OCI-M2 (cell line): Measurements from ENCODE around the gene FDXACB1.
A peak's percentile ranks its signal among the peaks of the same experiment; 100 is the strongest.

Experiments
- DNase-seq: peaks from one replicate; lab custom pipeline; 2025; ENCODE audit not compliant: unreplicated experiment; lab: John Stamatoyannopoulos, UW

Gene FDXACB1, protein sequence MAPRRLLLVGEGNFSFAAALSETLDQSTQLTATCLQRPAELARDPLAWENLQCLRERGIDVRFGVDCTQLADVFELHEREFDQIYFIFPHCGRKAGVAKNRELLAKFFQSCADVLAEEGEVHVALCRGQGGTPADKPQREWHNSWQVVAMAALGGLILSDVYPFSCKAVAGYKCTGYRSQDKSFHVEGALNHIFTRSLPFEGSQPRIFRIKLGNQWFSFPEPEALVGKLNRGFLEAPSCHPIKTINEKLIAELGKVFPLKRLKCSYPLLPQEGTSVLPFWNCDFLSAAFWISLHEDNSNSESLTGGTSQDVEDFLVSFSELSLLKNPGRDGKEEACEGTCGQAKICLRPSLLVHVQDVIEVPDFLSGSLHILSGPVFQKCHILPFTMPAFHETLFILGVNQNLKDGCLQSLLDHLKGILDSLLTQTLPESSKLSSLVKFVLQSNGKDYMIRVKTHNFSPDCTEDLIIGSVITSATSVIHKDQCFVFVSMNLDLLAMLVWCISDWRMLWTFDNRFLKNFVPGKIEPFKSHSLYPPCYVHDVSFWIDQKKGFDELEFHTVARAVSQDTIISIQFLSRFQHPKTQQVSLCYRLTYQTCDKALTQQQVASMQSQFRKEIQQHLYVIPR

DNA sequence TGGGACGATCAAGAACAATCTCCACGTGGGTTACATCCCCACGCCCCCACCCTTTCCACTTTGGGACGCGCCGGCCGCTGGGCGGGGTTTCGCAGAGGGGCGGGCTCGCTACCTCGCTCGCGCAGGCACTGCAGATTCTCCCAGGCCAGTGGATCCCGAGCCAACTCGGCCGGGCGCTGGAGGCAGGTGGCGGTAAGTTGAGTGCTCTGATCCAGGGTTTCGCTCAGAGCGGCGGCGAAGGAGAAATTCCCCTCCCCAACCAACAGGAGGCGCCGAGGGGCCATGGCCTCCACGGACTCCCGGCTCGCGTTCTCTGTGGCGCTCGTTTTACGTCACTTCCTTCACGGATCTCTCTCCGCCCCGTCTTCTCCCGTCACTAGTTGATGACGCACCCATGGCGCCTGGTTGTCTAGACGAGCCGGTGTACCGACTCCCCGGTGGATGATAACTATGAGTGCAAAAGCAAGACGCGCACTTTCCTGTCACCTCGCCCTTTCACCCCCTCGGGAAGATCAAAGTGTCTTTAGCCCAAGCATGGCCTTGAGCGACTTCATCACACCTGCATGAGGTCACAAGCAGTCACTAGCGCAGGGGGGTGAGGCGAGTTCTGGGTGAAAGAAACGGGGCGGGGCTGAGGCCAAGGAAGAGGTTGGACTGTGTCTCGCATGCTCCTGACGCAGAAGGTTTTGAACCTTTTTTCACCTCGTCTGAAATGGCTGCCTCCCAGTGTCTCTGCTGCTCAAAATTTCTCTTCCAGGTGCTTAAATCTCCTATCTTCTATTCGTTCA, at the start of gene FDXACB1, which contains the start of gene CFAP68:
FDXACB1 (minus strand) TSS at position 317 of the 788 bp plus-strand sequence; CDS start at position 284, 33 bp downstream.
CFAP68 (plus strand) TSS at position 693 of the 788 bp plus-strand sequence; CDS start at position 713, 20 bp downstream.
- DNase-seq: peak; percentile 67

DNA sequence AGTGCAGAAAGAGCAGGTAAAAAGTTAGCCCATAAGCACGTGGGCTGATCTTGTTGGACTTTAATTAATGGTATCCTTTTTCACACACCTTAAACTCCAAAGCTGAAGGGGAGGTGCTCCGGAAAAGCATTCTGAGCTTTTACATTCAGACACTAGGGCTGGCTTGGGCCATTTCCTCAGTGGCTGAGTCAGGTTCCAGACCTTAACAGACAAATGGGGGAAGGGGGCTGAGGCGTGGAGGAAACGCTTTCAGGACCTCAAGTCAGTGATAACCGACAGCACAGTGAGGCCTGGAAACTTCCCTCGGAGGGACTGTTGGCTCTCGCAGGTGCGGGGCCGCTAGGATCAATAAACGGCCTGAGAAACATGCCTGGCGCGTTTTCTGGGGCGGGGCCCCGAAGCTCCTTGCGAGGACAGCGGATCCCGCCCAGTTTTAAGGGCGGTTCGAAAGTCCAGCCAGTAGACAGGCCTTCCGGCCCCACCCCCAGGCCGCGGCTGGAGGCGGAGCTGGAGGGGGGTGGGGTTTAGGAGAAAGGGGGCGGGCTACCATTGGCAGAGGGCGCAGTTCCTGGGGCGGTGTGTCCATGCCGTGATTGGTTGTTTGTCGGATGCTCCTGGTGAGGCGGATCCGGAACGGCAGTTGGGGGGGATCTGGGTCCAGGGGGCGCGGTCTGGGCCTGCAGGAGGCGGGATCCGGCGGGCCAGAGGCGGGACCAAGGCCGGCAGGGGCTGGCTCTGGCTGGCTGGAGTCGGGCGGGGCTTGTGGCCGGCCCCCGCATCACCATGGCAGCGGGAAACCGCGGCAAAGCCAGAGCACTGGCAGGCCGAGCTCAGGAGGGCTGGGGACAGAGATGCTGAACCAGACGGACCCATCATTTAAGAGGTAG, 47.8 kb upstream of the FDXACB1 start:
- DNase-seq: peak; percentile 71

DNA sequence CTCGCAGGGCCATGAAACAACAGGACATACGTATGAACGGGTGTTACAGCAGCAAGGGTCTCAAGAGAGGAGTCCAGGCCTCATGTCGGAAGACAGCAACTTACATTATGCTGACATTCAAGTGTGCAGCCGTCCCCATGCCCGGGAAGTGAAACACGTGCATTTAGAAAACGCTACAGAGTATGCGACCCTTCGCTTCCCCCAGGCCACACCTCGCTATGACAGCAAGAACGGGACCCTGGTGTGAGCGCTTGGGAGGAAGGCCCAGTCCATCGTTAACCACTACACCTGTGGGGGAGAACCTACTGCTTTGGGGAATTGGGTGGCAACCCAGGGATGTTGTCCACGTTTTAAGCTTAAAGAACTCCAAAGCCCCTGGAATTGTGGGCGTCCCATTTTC, 47.0 kb upstream of the FDXACB1 start:
- DNase-seq: no peak

DNA sequence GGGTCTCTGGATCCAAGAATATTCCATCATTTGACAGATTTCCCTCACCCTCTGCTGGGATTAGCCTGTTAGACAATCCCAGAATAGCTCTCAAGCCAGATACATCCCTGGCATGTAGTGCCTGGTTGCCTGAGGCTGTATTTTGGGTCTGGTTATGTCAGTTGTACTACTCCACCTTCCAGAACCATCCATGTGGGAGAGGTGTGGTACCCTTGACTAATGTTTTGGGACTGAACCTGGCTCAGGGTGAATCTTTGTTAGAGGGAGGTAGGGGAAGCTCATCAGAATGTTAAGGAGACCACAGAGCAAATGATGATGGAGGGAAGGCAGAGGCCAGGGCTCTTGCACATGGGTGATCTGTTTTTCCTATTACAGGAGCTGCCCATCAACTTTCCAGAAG, 45.0 kb upstream of the FDXACB1 start:
- DNase-seq: no peak

DNA sequence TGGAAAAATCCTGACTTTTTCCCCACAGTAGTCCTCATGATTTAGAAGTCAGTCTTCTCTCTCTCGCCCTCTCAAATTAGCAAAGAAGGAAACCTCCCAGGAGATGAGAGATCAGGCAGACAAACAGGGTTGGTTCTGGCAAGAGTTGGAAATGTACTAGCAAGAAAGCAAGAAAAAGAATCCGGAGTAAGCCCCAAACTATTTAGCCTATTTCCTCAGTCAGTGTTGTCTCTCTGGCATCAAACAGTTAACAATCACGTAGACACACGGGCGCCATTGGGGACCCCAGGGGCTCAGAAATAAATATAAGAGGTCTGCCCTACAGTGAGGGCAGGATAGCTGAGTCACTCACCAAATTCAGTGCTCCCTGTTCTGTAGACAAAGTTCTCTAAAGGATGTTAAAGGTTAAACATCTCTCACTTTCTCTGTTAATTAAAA, 44.4 kb upstream of the FDXACB1 start:
- DNase-seq: no peak

DNA sequence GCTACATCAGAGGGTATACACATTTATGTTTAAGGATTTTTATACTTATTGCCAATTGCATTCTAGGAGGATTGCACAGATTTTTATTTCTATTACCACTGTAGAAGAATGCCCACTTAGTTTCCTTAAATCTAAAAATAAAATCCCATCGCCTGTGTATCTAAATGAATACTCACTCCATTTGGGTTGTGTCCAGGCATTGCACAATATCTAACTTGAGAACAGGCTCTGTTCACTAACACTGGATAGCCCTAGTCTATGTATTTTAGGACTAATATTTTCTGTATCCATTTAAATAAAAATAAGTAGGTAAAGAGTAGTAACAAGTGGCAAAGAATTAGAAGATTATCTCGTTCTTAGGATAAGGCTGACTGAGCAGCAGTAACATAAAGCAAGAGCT, 43.8 kb upstream of the FDXACB1 start:
- DNase-seq: no peak

DNA sequence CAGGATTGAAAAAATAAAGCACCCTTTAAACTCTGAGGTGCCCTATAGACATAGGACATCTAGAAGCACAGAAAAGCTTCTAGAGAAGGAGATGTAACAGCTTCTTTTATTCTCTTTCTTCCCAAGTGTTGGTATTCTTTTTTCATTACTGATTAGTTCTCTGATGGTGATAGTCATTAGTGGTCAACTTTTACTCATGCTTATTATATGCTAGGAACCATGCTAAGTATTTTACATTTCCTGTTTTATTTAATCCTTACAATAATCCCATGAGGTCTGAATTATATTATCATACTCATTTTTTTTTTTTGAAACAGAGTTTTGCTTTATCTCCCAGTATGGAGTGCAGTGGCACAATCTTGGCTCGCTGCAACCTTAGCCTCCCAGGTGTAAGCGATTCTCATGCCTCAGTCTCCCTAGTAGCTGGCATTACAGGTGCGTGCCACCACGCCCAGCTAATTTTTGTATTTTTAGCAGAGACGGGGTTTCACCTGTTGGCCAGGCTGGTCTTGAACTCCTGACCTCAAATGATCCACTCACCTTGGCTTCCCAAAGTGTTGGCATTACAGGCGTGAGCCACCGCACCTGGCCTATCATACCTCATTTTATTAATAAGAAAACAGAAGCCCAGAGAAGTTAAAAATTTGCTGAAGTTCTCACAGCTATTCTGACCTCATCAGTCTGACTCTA, 42.7 kb upstream of the FDXACB1 start:
- DNase-seq: no peak

DNA sequence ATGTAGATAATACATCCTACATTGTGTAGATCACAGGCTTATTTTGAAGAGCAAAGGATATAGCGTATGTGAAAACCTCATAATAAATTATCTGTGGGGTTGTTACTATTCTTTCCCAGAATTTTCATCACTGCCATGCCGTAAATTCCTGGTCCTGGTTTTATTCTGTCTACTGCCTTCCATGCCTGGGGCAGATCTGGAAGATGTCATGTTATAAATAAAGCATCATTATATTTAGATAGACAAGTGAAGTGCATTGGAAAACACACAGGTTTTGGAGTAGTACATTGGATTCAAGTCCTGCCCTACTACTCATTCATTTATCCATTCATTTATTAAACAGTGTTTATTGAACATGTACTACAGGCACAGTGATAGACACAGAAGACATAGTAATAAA, 41.9 kb upstream of the FDXACB1 start:
- no peak for DNase-seq

DNA sequence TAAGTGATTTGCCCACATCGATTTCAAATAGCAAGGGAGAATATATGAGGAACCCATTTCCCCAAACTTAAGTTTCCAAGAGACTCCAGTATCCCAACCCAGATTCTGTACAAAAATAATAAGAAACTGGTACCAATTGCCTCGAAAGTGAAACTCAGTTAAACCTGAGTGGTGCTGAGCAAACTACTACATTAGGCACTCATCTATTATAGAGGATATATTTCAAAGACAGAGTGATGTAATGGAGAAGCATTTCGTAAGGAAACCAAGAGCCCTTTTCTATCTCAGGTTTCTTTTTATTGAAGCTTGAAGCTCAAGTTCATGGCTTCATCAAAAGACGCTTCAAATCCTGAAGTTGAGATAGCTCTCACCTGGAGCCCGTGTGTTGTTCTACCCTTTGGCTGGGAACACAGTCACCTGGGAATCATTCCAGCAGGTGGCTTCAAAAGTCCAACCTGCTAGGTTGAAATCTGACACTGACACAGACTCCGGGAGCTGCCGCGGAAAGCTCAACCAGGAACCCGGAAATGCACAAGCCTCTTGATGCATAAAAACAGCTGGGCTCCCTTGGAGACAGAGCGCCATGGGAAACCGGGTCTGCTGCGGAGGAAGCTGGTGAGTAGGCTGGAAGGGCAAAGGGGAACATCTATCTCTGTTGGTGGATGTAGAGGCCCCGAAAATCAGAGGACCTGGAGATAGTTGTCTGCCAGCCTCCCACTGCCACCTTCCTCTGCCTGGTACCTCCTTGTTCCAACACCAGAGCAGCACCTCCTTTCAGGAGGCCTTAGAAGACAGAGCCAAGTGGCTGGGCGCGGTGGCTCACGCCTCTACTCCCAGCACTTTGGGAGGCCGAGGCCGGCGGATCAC, 39.7 kb upstream of the FDXACB1 start, which contains the start of gene C11orf52:
C11orf52 (plus strand) TSS at position 524 of the 867 bp plus-strand sequence; CDS start at position 584, 60 bp downstream.
- DNase-seq: no peak

DNA sequence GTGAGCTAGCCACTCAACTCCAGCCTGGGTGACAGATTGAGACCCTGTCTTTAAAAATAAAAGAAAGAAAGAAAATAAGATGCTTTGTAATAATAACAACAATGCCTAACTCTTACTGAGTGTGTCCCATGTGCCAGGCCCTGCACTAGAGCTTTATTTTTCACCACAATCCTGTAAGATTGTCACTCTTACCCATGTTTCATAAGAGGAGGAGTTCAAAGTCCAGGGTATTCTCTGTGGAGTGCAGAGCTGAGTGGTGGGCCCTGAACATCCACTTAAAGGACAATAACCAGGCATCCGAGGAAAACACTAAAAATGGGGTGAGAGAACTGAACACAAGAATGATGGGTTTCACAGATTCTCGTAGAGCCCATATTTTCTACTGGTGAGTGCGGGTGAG, 38.8 kb upstream of the FDXACB1 start:
- DNase-seq: no peak

DNA sequence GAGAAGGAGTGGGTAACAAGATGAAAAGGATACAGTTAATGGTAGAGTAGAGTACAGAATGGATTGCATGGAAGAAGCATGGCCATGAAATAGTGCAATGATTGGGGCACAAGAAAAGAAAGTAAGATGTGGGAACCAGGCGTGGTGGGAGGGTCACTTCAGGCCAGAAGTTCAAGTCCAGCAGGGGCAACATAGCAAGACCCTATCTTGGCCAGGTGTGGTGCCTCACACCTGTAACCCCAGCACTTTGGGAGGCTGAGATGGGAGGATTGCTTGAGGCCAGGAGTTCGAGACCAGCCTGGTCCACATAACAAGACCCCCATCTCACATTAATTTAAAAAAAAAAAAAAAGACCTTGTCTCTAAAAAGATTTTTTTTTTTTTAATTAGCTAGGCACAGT, 38.3 kb upstream of the FDXACB1 start:
- no peak for DNase-seq

DNA sequence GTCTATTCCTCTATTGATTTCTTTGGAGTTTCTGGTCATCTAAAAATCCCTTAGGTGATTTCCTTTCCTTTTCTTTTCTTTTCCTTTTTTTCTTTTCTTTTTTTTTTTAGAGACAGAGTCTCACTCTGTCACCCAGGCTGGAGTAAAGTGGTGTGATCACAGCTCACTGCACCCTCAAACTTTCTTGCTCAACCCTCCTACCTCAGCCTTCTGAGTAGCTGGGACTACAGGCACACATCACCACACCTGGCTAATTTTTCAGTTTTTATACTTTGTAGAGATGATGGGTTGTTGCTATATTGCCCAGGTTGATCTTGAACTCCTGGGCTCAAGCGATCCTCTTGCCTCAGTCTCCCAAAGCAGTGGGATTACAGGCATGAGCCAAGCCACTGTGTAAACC, 37.8 kb upstream of the FDXACB1 start:
- DNase-seq: no peak

DNA sequence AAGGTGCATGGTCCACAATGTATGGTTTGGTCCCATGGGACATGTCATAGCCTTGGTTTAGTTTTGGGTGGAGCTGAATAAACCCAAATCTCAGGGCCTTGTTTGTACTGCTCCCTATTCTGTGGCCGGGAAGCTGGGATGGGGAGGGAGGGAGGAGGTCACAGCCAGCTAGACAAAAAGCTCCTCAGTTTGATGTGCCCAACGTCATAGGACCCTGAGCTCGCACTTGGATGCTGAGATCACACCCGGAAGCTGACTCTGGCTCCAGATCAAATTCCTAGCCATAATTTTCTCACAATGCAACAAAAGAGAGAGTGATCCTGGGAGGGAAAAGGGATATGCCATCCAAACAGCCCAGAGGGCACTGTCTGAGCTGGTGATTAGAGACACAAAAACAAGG, 35.0 kb upstream of the FDXACB1 start:
- no peak for DNase-seq

DNA sequence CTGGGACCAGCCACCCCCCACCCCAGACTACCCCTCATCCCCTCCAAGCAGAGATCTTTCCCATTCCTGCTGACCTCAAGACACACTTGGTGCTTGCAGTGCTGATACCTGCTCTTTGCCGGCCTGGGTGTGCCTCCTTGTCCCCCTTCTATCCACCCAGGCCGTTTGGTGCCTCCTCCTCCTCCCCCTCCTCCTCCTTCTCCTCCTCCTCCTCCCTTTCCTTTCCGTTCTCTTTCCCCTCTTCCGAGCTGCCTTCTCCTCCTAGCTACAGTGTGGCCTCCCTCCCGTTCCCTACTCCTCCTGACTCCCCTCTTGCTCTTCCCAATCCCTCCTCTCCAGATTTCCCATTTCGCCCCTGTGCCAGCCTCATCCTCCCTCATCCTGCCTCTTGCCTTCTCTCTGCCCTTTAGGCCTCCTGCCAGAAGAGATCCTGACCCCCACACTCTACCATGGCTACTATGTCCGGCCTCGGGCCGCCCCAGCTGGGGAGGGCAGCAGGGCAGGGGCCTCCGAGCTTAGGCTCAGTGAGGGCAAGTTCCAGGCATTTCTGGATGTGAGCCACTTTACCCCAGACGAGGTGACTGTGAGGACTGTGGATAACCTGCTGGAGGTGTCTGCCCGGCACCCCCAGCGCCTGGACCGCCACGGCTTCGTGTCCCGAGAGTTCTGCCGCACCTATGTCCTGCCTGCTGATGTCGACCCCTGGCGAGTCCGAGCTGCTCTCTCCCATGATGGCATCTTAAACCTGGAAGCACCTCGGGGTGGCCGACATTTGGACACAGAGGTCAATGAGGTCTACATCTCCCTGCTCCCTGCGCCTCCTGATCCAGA, 34.3 kb upstream of the FDXACB1 start:
- no peak for DNase-seq

DNA sequence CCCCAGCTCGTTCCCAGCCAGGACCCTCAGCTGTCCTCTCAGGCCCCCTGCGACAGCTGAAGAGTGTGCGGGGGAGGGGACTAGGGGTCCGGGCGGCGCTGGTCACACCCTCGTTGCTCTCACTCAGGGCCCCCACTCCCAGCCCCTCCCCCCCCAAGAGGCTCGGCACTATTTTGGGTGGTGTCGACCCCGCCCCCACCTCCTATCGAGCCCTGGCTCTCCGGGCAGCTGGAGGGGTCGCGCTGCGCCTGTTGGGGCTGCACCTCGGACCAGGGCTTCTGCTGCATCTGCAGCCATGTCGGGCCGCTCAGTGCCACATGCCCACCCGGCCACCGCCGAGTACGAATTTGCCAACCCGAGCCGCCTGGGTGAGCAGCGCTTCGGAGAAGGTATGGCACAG, 33.6 kb upstream of the FDXACB1 start, which contains the start of gene HSPB2:
HSPB2 (plus strand) TSS at position 200 of the 400 bp plus-strand sequence; CDS start at position 296, 96 bp downstream.
- DNase-seq: no peak

DNA sequence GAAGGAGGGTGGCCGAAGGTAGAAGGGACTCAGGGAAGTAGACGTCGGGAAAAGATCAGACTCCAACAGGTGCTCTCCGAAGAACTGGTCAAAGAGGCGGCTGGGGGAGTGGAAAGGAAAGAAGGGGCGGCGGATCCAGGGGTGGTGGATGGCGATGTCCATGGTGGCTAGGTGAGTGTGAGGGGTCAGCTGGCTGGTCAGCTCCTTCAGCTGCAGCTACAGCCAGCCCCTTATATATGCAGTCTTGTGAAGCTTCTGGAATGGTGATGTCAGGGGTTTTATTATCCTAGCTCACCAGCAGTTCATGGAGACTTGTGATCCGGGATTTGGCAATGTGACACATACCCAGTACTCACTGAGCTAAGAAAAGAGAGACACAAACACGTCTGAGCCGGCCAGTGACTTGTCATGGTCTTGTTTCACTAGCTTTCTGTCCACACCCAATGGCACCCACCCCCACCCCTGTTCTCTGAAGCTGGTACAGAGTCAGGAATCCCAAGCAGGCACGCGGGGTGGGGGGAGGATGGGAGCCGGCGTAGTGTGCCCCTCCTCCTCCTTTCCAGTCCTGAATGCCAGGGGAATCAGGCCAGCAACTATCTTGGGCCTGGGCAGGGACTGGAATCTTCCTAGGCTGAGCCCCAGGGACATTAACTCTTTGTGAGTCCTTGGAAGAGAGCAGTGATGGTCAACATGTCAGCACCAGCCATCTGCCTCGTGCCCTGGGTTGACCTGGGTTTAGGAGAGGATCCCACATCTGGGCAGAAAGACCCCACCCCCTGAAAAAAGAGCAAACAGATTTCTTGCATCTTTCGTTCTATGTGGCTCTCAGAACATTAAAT, 32.8 kb upstream of the FDXACB1 start, which contains the start of gene CRYAB:
CRYAB (minus strand) TSS at position 208 of the 839 bp plus-strand sequence; CDS start at position 162, 46 bp downstream.
- no peak for DNase-seq
